22Rv1 (cell line): ENCODE data around the gene WDR75.

Experiments
- CTCF ChIP-seq: fragments of 450-650 bp; IDR thresholded peaks from 2 replicates; pipeline ENCODE4 v1.5.1; 2017; ENCODE audit warnings: mild to moderate bottlenecking
- ZFX ChIP-seq: fragments of 450-650 bp; IDR thresholded peaks from 2 replicates; pipeline ENCODE4 v1.6.1; 2017; ENCODE audit warnings: antibody characterized with exemption, borderline replicate concordance

- TF ChIP-seq CTCF: no peak
- no peak for TF ChIP-seq ZFX
These were observed 26.3 kb downstream of the WDR75 start for GRCh38 chr2:189467593-189467992.
